Testis (tissue), 3 donors: ENCODE results near the gene CHRNA1. TPM values are rescaled to one million over a fixed set of nuclear protein-coding genes. Genes with fewer than 3 reads are reported as not detected.

Source experiments
- DNase-seq: peaks from one replicate; pipeline ENCODE4 v3.0.0-alpha.2; 2019
- H3K27ac ChIP-seq, 2 donors: fragments of 200-600 bp; sonication (generic); one replicate each; pipeline ENCODE4 v1.5.1; 2019
- H3K27me3 ChIP-seq: fragments of 200-600 bp; sonication (generic); one replicate; pipeline ENCODE4 v1.5.1; 2019
- H3K36me3 ChIP-seq: fragments of 200-600 bp; sonication (generic); one replicate; pipeline ENCODE4 v1.5.1; 2017; ENCODE audit warnings: low read depth; ENCODE audit errors: missing control alignments
- H3K4me1 ChIP-seq: fragments of 200-600 bp; sonication (generic); one replicate; pipeline ENCODE4 v1.5.1; 2019
- H3K4me3 ChIP-seq, 2 donors: fragments of 200-600 bp; sonication (generic); one replicate each; pipeline ENCODE4 v1.5.1; 2017 to 2019
- H3K9me3 ChIP-seq: fragments of 200-600 bp; sonication (generic); one replicate; pipeline ENCODE4 v1.5.1; 2017
- CTCF ChIP-seq, 3 experiments: fragments of 450-650 bp in 2 of 3; fragments of 200-600 bp in 1 of 3; sonication (generic) in 1 of 3; IDR thresholded peaks; one replicate each; pipeline ENCODE4 v1.5.1; 2016 to 2019; ENCODE audit warnings: antibody characterized with exemption in 3 of 3, mild to moderate bottlenecking in 2 of 3, moderate library complexity in 1 of 3
- POLR2A ChIP-seq: fragments of 450-650 bp; IDR thresholded peaks from one replicate; pipeline ENCODE4 v1.6.1; 2017; ENCODE audit warnings: antibody characterized with exemption, mild to moderate bottlenecking, moderate library complexity
- WGBS, 2 donors: methylation state at CpG; one replicate each; pipeline ENCODE4 v1.1.5; 2018; 5-methylcytosine and 5-hydroxymethylcytosine counted together
- intact Hi-C: fragments of 100-400 bp; cut with DNase I; formaldehyde crosslinking; loops from one replicate; pipeline ENCODE4 v1.15.1; 2023; ENCODE audit warnings: low total_unique reads
- polyA plus RNA-seq: library from polyadenylated mRNA; stranded (reverse); fragments of 350-450 nt; fragmentation: Illumina TruSeq; extraction: RNeasy Lipid Tissue Mini Kit (QIAGEN cat#74804); gene quantifications from one replicate; pipeline ENCODE4 v1.2.3, GENCODE V29; 2014; ENCODE audit warnings: low read depth, low replicate concordance; ENCODE audit not compliant: insufficient read depth
- total RNA-seq, 2 donors: library from RNA; depleted of rRNA; stranded (reverse); fragments of >200 nt; gene quantifications; one replicate each; pipeline ENCODE4 v1.2.3, GENCODE V29; 2016

Gene CHRNA1
- total and polyA plus RNA-seq, 3 donors from 2014 or later = 0.25 to 2.7 (median 1.2) TPM

- H3K9me3 ChIP-seq = no peaks in the 10 kb centered on the region
- TF ChIP-seq CTCF (IDR thresholded peaks at IDR 0.05) (no peak), POLR2A (no peak)
- no peak overlapping the region for H3K4me3 ChIP-seq
- no peaks in the 10 kb centered on the region for H3K4me1 ChIP-seq
- intact Hi-C loops = no loop called here
- H3K27ac ChIP-seq = no peak overlapping the region
- no peaks in the 10 kb centered on the region for H3K27me3 ChIP-seq
- H3K36me3 ChIP-seq = no peaks in the 10 kb centered on the region
- DNase-seq = no peak
- 84 to 85% methylated on average over 2 of the region's 2 CpGs for WGBS, 2 donors
These were observed 20.2 kb downstream of the CHRNA1 start for GRCh38 chr2:174744111-174744510.

GRCh38 chr2:174740721-174741120 is 23.6 kb downstream of the CHRNA1 start:
- TF ChIP-seq CTCF (IDR thresholded peaks at IDR 0.05) (no peak), POLR2A (no peak)
- no peak overlapping the region for H3K27ac ChIP-seq
- WGBS, 2 donors = 93 to 98% methylated on average over 3 of the region's 3 CpGs
- intact Hi-C loops = no loop called here
- H3K36me3 ChIP-seq = no peaks in the 10 kb centered on the region
- H3K4me1 ChIP-seq = no peaks in the 10 kb centered on the region
- no peaks in the 10 kb centered on the region for H3K27me3 ChIP-seq
- DNase-seq = no peak
- H3K4me3 ChIP-seq = no peak overlapping the region
- H3K9me3 ChIP-seq = no peaks in the 10 kb centered on the region

- H3K9me3 ChIP-seq = no peaks in the 10 kb centered on the region
- intact Hi-C loops = no loop called here
These were observed 25.4 kb downstream of the CHRNA1 start for GRCh38 chr2:174738841-174739240.

GRCh38 chr2:174731546-174731945 is 32.7 kb downstream of the CHRNA1 start:
- no peaks in the 10 kb centered on the region for H3K36me3 ChIP-seq
- no peaks in the 10 kb centered on the region for H3K4me1 ChIP-seq
- intact Hi-C loops = no loop called here
- no peaks in the 10 kb centered on the region for H3K27me3 ChIP-seq
- 45 to 52% methylated on average over 7 of the region's 7 CpGs for WGBS, 2 donors
- H3K4me3 ChIP-seq = no peak overlapping the region
- no peak overlapping the region for H3K27ac ChIP-seq
- no peak for TF ChIP-seq POLR2A
- TF ChIP-seq CTCF (IDR thresholded peaks at IDR 0.05) = no peak
- DNase-seq = peak; percentile 34
- H3K9me3 ChIP-seq = no peaks in the 10 kb centered on the region

More at GRCh38 chr2:174738841-174739240, 25.4 kb downstream of the CHRNA1 start:
- H3K27ac ChIP-seq = no peak overlapping the region
- 77 to 87% methylated on average over 4 of the region's 4 CpGs for WGBS, 2 donors
- no peak for DNase-seq
- H3K36me3 ChIP-seq = no peaks in the 10 kb centered on the region
- no peak overlapping the region for H3K4me3 ChIP-seq
- no peak for TF ChIP-seq POLR2A
- TF ChIP-seq CTCF (IDR thresholded peaks at IDR 0.05) = no peak
- H3K4me1 ChIP-seq = no peaks in the 10 kb centered on the region
- H3K27me3 ChIP-seq = no peaks in the 10 kb centered on the region

- Histone ChIP-seq H3K4me1 (no peaks in the 10 kb centered on the region), H3K4me3 (peak overlapping the region; percentile 36 to 57), H3K36me3 (no peaks in the 10 kb centered on the region), H3K27ac (no peak overlapping the region), H3K27me3 (no peaks in the 10 kb centered on the region), H3K9me3 (no peaks in the 10 kb centered on the region)
- TF ChIP-seq CTCF (IDR thresholded peaks at IDR 0.05) (no peak), POLR2A (no peak)
- WGBS, 2 donors = 55 to 66% methylated on average over 4 to 12 of the region's 12 CpGs
- intact Hi-C loops = no loop called here
- no peak for DNase-seq
These were observed 33.6 kb downstream of the CHRNA1 start for GRCh38 chr2:174730698-174731018.
